HAP-1 (cell line): ENCODE measurements around the gene GOLGA8G.
"Not testable (repeated sequence)": the region's sequence is repeated elsewhere in the genome, so short reads cannot be mapped to it uniquely, and the experiment has no call there.

Experiments used
- DNase-seq, 2 experiments: peaks; one replicate each; pipeline ENCODE4 v3.0.0-alpha.2; 2016 to 2020; ENCODE audit warnings: low spot score in 2 of 2
- H3K27me3 ChIP-seq: fragments of 250-450 bp; sonication (Bioruptor Pico); 2 replicates; pipeline ENCODE4 v1.5.1; 2020; ENCODE audit warnings: low read depth, mild to moderate bottlenecking, moderate library complexity
- H3K36me3 ChIP-seq: fragments of 250-450 bp; sonication (Bioruptor Pico); replicated peaks from 2 replicates; pipeline ENCODE4 v1.5.1; 2020; ENCODE audit warnings: mild to moderate bottlenecking
- H3K4me1 ChIP-seq: fragments of 250-450 bp; sonication (Bioruptor Pico); 2 replicates; pipeline ENCODE4 v1.5.1; 2020; ENCODE audit warnings: mild to moderate bottlenecking
- H3K4me3 ChIP-seq: fragments of 250-450 bp; sonication (Bioruptor Pico); 2 replicates; pipeline ENCODE4 v1.5.1; 2020; ENCODE audit warnings: mild to moderate bottlenecking, moderate library complexity
- H3K9me3 ChIP-seq: fragments of 250-450 bp; sonication (Bioruptor Pico); 2 replicates; pipeline ENCODE4 v1.5.1; 2020; ENCODE audit warnings: mild to moderate bottlenecking, moderate library complexity
- in situ Hi-C: fragments of 300-500 bp; cut with MboI; formaldehyde crosslinking; loops from 3 replicates; pipeline ENCODE4 v1.14.3; 2020; ENCODE audit warnings: low sequenced_read_pairs, inconsistent platforms, mixed read lengths

The GOLGA8G gene, protein sequence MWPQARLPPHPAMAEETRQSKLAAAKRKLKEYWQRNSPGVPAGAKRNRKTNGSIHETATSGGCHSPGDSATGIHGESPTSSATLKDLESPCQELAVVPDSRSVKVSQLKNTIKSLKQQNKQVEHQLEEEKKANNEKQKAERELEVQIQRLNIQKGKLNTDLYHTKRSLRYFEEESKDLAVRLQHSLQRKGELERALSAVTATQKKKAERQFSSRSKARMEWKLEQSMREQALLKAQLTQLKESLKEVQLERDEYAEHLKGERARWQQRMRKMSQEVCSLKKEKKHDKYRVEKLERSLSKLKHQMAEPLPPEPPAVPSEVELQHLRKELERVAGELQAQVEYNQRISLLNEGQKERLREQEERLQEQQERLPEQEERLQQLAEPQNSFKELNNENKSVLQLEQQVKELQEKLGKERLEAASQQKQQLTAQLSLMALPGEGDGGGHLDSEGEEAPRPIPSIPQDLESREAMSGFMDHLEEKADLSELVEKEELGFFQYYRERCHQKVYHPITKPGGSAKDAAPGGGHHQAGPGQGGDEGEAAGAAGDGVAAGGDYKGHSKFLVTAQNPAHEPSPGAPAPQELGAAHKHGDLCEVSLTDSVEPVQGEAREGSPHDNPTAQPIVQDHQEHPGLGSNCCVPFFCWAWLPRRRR

DNA sequence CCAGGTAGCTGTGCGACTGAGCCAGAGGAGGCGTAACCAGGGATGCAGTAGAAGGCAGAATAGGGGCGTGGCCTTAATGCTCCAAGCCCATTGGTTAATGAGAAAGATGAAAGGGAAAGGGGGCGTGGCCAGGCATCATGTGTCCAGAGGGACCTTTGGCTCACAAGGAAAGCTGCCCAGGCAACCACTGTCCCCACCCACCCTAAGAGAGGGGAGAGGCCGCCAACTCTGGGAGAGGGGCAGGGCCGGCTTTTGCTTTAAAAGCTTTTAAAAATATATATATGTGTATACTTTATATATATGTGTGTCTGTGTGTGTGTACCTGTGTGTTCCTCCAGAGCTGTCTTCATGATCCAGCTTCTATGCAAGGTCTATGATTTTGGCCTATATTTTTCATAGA, at the start of gene GOLGA8G:
GOLGA8G (minus strand) TSS at position 18 of the 400 bp plus-strand sequence. CDS start 62 bp downstream, outside the sequence.
- in situ Hi-C loops, DNase-seq: not testable (repeated sequence)

DNA sequence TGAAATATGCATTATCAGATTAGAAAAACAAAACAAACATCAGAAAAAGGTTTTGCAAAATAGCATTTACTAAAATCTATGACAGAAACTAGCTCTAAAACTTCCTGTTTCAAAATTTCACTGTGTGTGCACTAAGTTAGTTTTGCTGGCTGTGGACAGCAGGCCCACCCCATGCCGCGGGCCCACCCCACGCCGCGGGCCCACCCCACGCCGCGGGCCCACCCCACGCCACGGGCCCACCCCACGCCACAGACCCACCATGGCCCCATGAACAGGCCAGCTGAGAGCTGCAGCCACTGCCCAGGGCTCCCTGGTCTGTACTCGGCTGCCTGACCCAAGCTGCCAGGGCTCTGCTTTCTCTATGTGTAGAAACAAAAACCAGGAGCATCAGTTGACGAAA, 40.6 kb upstream of the GOLGA8G start:
- H3K27me3 ChIP-seq, in situ Hi-C loops, H3K4me1 ChIP-seq, DNase-seq, H3K9me3 ChIP-seq, H3K4me3 ChIP-seq, H3K36me3 ChIP-seq: not testable (repeated sequence)

More for the DNA sequence above, at the start of gene GOLGA8G:
- not testable (repeated sequence) for H3K36me3 ChIP-seq, H3K4me3 ChIP-seq, H3K27me3 ChIP-seq, H3K4me1 ChIP-seq, H3K9me3 ChIP-seq

DNA sequence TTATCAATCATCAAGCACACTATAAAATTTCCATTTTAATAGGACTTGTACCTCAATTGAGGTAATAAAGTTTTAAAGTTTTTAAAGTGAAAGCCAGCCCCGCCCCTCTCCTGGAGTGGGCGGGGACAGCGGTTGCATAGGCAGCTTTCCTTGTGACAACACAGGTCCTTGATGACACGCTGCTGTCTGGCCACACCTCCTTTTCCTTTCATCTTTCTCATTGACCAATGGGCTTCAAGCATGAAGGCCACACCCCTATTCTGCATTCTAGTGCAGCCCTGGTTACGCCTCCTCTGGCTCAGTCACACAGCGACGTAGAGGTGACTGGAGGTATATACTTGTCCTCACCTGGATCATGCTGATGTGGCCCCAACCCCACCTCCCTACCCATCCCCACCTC, 20.5 kb upstream of the GOLGA8G start, which contains the start of gene GOLGA6L25:
GOLGA6L25 (plus strand) TSS at position 301 of the 400 bp plus-strand sequence; CDS start at position 362, 61 bp downstream.
- H3K27me3 ChIP-seq, DNase-seq, H3K4me3 ChIP-seq, in situ Hi-C loops, H3K4me1 ChIP-seq, H3K36me3 ChIP-seq, H3K9me3 ChIP-seq: not testable (repeated sequence)

DNA sequence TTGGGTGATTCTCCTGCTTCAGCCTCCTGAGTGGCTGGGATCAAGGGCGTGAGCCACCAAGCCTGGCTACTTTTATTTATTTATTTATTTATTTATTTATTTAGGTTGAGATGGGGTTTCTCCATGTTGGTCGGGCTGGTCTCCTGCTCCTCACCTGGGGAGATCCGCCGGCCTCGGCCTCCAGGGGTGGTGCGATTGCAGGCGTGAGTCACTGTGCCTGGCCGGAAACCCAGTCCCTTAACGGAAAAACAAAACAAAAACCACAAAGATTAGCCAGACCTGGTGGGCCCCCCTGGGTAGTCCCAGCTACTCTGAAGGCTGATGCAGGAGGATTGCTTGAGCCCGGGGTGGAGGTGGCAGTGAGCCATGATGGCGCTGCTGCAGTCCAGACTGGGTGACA, 17.6 kb downstream of the GOLGA8G start:
- H3K4me1 ChIP-seq, H3K9me3 ChIP-seq, DNase-seq, H3K27me3 ChIP-seq, H3K4me3 ChIP-seq, H3K36me3 ChIP-seq, in situ Hi-C loops: not testable (repeated sequence)

DNA sequence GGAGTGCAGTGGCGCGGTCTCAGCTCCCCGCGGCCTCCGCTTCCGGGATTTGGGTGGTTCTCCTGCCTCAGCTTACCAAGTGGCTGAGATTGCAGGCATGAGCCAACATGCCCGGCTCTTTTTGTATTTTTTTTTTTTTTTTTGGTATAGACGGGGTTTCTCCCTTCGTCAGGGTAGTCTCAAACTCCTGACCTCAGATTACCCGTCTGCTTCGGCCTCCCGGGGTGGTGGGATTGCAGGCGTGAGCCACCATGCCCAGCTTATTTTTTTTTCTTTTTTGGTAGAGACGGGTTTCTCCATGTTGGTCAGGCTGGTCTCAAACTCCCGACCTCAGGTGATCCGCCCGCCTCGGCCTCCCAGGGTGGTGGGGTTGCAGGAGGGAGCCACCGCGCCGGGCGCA, 18.6 kb downstream of the GOLGA8G start:
- in situ Hi-C loops, H3K9me3 ChIP-seq, H3K4me3 ChIP-seq: not testable (repeated sequence)

DNA sequence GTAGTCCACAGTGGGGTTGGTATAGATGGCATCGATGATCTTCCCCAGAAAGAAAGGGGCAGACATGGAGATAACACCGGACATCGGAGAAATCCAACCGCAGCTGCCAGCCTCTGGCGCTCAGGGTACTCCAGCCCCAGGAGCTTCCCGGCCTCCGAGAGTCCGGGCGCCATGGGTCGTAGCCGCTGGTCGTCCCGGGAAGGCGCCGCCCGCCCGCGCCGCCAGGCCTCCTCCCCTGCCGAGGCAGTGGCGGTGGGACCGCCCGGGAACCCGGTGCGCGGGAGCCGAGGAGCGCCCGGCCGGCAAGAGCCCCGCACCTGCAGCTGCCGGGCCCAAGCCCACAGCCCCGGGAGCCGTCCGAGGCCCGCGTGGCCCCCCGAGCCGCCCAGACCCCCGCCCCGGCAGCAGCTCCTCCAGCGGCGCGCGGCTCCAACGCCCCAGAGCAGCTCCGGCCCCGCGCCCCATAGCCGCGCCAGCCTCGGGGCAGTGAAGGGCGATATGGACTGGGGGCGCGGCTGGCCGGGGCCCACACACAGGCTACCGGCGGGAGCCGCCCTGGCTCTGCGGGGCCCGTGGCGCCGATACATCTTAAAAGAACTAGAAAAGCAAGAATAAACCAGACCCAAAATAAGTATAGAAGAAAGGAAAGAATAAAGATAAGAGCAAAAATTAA, 24.4 kb downstream of the GOLGA8G start:
- H3K9me3 ChIP-seq, H3K36me3 ChIP-seq, H3K4me3 ChIP-seq, DNase-seq, H3K27me3 ChIP-seq, in situ Hi-C loops, H3K4me1 ChIP-seq: not testable (repeated sequence)

More for the DNA sequence above, 18.6 kb downstream of the GOLGA8G start:
- not testable (repeated sequence) for DNase-seq, H3K27me3 ChIP-seq, H3K36me3 ChIP-seq, H3K4me1 ChIP-seq

DNA sequence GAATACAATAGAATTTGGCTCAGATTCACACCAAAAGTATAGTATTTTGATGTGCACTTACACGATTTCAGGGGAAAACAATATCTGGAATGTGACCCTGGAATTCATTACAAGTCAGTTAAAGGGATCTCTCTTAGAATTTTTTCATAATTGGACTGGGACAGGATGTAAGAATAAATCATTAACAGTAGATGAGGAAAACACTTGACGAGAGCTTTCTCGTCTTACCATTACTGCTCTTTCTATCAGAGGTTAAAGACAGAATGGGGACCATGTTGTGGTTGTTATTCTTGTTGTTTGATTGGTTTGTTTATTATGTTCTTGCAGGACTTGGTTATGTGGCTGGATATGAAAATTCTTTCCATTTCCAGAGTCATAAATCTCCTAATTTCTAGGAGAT, 51.4 kb downstream of the GOLGA8G start:
- H3K4me1 ChIP-seq, in situ Hi-C loops, H3K9me3 ChIP-seq, H3K4me3 ChIP-seq, DNase-seq, H3K36me3 ChIP-seq, H3K27me3 ChIP-seq: not testable (repeated sequence)
